Measurements from ENCODE around the gene MRPL2. TPM values are rescaled to one million over a fixed set of nuclear protein-coding genes. Genes with fewer than 3 reads are reported as not detected.

MRPL2 gene
- total RNA-seq, 2 donors from 2014 or later = 19.1 to 52.3 TPM

- Histone ChIP-seq H3K4me1 (replicated peaks) (no peaks in the 10 kb centered on the region), H3K9me3 (no peaks in the 10 kb centered on the region), H3K36me3 (peaks cover 7 to 42% of the 10 kb centered on the region in 2 donors), H3K4me3 (no peak overlapping the region), H3K27me3 (replicated peaks; ENCODE audit: insufficient read depth) (no peaks in the 10 kb centered on the region), H3K27ac (no peak overlapping the region)
- no peak for TF ChIP-seq CTCF (IDR thresholded peaks at IDR 0.05)
- no peak for TF ChIP-seq POLR2AphosphoS5 (IDR thresholded peaks at IDR 0.05)
- no peak for TF ChIP-seq POLR2A (IDR thresholded peaks at IDR 0.05)
- no peak for DNase-seq (ENCODE audit: low spot score)
- 57% methylated on average over 2 of the region's 2 CpGs for WGBS
- intact Hi-C loops (cut with DNase I) = no loop called here
Measured at GRCh38 chr6:43024436-43024835, 34.8 kb downstream of the MRPL2 start.

GRCh38 chr6:43021270-43022047 is 37.8 kb downstream of the MRPL2 start, which contains the start of gene RRP36:
Gene RRP36 (plus strand): TSS chr6:43021623. CDS start chr6:43021655, 32 bp downstream.
- DNase-seq (ENCODE audit: low spot score) = peak; percentile 65
- Histone ChIP-seq H3K9me3 (no peaks in the 10 kb centered on the region), H3K4me3 (peak within 1 kb of the TSS; percentile 85 to 88), H3K4me1 (replicated peaks) (peaks cover 1% of the 10 kb centered on the region), H3K36me3 (peaks cover 2 to 28% of the 10 kb centered on the region in 2 donors), H3K27ac (peak within 1 kb of the TSS; percentile 83 to 84), H3K27me3 (replicated peaks; ENCODE audit: insufficient read depth) (no peaks in the 10 kb centered on the region)
- intact Hi-C loops (cut with DNase I) = no loop called here
- no peak for TF ChIP-seq POLR2A (IDR thresholded peaks at IDR 0.05)
- no peak for TF ChIP-seq CTCF (IDR thresholded peaks at IDR 0.05)
- TF ChIP-seq POLR2AphosphoS5 (IDR thresholded peaks at IDR 0.05) = peak; percentile 73
- 2% methylated on average over 46 of the region's 56 CpGs for WGBS

- H3K9me3 ChIP-seq = no peaks in the 10 kb centered on the region
- intact Hi-C loops (cut with DNase I) = no loop called here
- peak overlapping the region; percentile 83 to 84 for H3K27ac ChIP-seq
- TF ChIP-seq POLR2AphosphoS5 (IDR thresholded peaks at IDR 0.05) (no peak), POLR2A (IDR thresholded peaks at IDR 0.05) (no peak), CTCF (IDR thresholded peaks at IDR 0.05) (no peak)
- peaks cover 2 to 25% of the 10 kb centered on the region in 2 donors for H3K36me3 ChIP-seq
- WGBS = 46% methylated on average over 5 of the region's 5 CpGs
- DNase-seq (ENCODE audit: low spot score) = no peak
- peak overlapping the region; percentile 85 to 88 for H3K4me3 ChIP-seq
- peaks cover 7% of the 10 kb centered on the region for H3K4me1 ChIP-seq (replicated peaks)
- H3K27me3 ChIP-seq (replicated peaks; ENCODE audit: insufficient read depth) = no peaks in the 10 kb centered on the region
Measured at GRCh38 chr6:43020847-43021246, 38.4 kb downstream of the MRPL2 start.

- Histone ChIP-seq H3K4me1 (replicated peaks) (peaks cover 8% of the 10 kb centered on the region), H3K4me3 (no peak overlapping the region), H3K27ac (peak overlapping the region in 1 of 2 donors; percentile 83), H3K9me3 (no peaks in the 10 kb centered on the region), H3K27me3 (replicated peaks; ENCODE audit: insufficient read depth) (no peaks in the 10 kb centered on the region), H3K36me3 (peaks cover 2 to 18% of the 10 kb centered on the region in 2 donors)
- DNase-seq (ENCODE audit: low spot score) = no peak
- no peak for TF ChIP-seq POLR2AphosphoS5 (IDR thresholded peaks at IDR 0.05)
- TF ChIP-seq POLR2A (IDR thresholded peaks at IDR 0.05) = no peak
- no peak for TF ChIP-seq CTCF (IDR thresholded peaks at IDR 0.05)
- intact Hi-C loops (cut with DNase I) = no loop called here
- 89% methylated on average over 3 of the region's 3 CpGs for WGBS
Measured at GRCh38 chr6:43020052-43020705, 39.1 kb downstream of the MRPL2 start.

Measured in prostate gland (tissue), 2 donors.